Urinary bladder (tissue), 4 donors: ENCODE results near the gene VILL. TPM values are rescaled to one million over a fixed set of nuclear protein-coding genes. Genes with fewer than 3 reads are reported as not detected.
A peak's percentile ranks its signal among the peaks of the same experiment; 100 is the strongest.

Source experiments
- DNase-seq: peaks from one replicate; pipeline ENCODE4 v3.0.0-alpha.2; 2015; ENCODE audit errors: extremely low spot score
- H3K27ac ChIP-seq: one replicate; pipeline ENCODE4 v1.5.1; 2013; ENCODE audit warnings: low read depth, mild to moderate bottlenecking, moderate library complexity
- H3K36me3 ChIP-seq: one replicate; pipeline ENCODE4 v1.6.1; 2013; ENCODE audit warnings: mild to moderate bottlenecking, moderate library complexity; ENCODE audit not compliant: insufficient read depth
- H3K4me1 ChIP-seq: one replicate; pipeline ENCODE4 v1.6.1; 2013; ENCODE audit warnings: mild to moderate bottlenecking, moderate library complexity; ENCODE audit not compliant: insufficient read depth
- H3K4me3 ChIP-seq: one replicate; pipeline ENCODE4 v1.5.1; 2013; ENCODE audit warnings: low read depth, low read length
- WGBS: extraction: QIAGEN DNeasy Blood & Tissue Kit; methylation state at CpG from one replicate; pipeline ENCODE4 v1.1.7; 2013; 5-methylcytosine and 5-hydroxymethylcytosine counted together
- polyA plus RNA-seq: library from polyadenylated mRNA; stranded (reverse); fragments of 200-250 nt; gene quantifications from one replicate; pipeline ENCODE4 v1.2.3, GENCODE V29; 2013
- total RNA-seq: library from RNA; depleted of rRNA; stranded (reverse); fragments of >200 nt; gene quantifications from one replicate; pipeline ENCODE4 v1.2.3, GENCODE V29; 2014
- donor health status: healthy with polysubstance abuse.
- donor health status: healthy.

The VILL gene
- total and polyA plus RNA-seq, 2 donors = 16.0 to 17.5 TPM

DNA sequence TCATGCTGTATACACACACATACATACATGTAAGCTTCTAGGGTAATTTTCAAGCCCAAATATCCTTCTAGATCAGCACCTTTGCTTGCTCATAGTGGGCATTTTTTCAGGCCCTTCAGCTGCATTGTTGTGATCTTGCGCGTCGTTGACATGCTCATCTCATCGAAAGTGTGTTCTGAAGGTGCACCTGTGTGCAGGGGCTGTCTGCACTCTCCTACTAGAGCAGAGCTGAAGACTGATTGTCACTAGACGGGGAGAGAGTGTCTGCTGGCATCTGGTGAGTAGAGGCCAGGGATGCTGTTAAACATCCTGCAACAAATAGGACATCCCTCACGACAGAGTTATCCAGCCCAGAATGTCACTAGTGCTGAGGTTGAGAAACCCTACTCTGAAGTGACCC, 35.7 kb upstream of the VILL start:
- 96% methylated on average over 6 of the region's 6 CpGs for WGBS
- Histone ChIP-seq H3K27ac (no peak overlapping the region), H3K4me1 (no peaks in the 10 kb centered on the region), H3K36me3 (no peaks in the 10 kb centered on the region), H3K4me3 (no peak overlapping the region)
- no peak for DNase-seq

- Histone ChIP-seq H3K36me3 (no peaks in the 10 kb centered on the region), H3K4me1 (no peaks in the 10 kb centered on the region), H3K4me3 (no peak overlapping the region), H3K27ac (no peak overlapping the region)
- WGBS = 57% methylated on average over 3 of the region's 3 CpGs
- no peak for DNase-seq
Measured at GRCh38 chr3:37955918-37956707, 34.5 kb upstream of the VILL start.

GRCh38 chr3:37956723-37957538, 33.7 kb upstream of the VILL start:
- Histone ChIP-seq H3K4me3 (no peak overlapping the region), H3K27ac (peak overlapping the region; percentile 58)
- DNase-seq = no peak

GRCh38 chr3:37957539-37957936, 33.0 kb upstream of the VILL start:
- Histone ChIP-seq H3K27ac (peak overlapping the region; percentile 58), H3K4me1 (peaks cover 4% of the 10 kb centered on the region), H3K4me3 (no peak overlapping the region), H3K36me3 (no peaks in the 10 kb centered on the region)
- 64% methylated on average over 7 of the region's 7 CpGs for WGBS
- DNase-seq = no peak

More at GRCh38 chr3:37956723-37957538, 33.7 kb upstream of the VILL start:
- H3K36me3 ChIP-seq = no peaks in the 10 kb centered on the region
- peaks cover 2% of the 10 kb centered on the region for H3K4me1 ChIP-seq
- WGBS = 60% methylated on average over 2 of the region's 2 CpGs

GRCh38 chr3:37961622-37962431, 28.8 kb upstream of the VILL start:
- Histone ChIP-seq H3K36me3 (no peaks in the 10 kb centered on the region), H3K4me1 (peaks cover 4% of the 10 kb centered on the region), H3K27ac (no peak overlapping the region), H3K4me3 (no peak overlapping the region)
- DNase-seq = no peak
- WGBS = 59% methylated on average over 6 of the region's 6 CpGs

DNA sequence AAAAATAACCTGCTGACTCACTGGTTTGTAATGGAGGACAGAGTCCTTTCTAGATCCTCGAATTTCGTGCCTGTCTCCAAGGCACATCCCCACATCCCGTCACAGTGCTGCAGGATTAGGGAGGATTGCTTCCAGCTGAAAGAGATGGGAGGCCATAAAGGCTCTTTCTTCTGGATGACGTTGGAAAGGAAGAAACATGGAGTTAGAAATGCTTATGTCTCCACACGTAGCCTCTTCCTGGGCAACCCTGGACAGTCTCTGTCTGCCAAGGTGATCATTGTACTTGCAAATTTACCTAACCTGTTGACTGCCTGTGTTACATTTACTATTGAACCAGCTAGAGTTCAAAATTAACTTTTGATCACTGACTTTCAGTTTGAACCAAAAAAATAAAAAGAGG, 27.6 kb upstream of the VILL start:
- WGBS = 44% methylated on average over 5 of the region's 5 CpGs
- DNase-seq = no peak
- H3K4me3 ChIP-seq = no peak overlapping the region

GRCh38 chr3:37963635-37964034, 27.0 kb upstream of the VILL start:
- Histone ChIP-seq H3K27ac (no peak overlapping the region), H3K36me3 (no peaks in the 10 kb centered on the region), H3K4me3 (no peak overlapping the region), H3K4me1 (peaks cover 4% of the 10 kb centered on the region)
- 76% methylated on average over 3 of the region's 3 CpGs for WGBS
- no peak for DNase-seq

More for the DNA sequence above, 27.6 kb upstream of the VILL start:
- Histone ChIP-seq H3K27ac (no peak overlapping the region), H3K4me1 (peaks cover 4% of the 10 kb centered on the region), H3K36me3 (no peaks in the 10 kb centered on the region)

- Histone ChIP-seq H3K27ac (no peak overlapping the region), H3K4me1 (peaks cover 4% of the 10 kb centered on the region), H3K36me3 (no peaks in the 10 kb centered on the region), H3K4me3 (no peak overlapping the region)
- 97% methylated on average over 3 of the region's 3 CpGs for WGBS
- DNase-seq = no peak
Measured at GRCh38 chr3:37964146-37964545, 26.4 kb upstream of the VILL start.

DNA sequence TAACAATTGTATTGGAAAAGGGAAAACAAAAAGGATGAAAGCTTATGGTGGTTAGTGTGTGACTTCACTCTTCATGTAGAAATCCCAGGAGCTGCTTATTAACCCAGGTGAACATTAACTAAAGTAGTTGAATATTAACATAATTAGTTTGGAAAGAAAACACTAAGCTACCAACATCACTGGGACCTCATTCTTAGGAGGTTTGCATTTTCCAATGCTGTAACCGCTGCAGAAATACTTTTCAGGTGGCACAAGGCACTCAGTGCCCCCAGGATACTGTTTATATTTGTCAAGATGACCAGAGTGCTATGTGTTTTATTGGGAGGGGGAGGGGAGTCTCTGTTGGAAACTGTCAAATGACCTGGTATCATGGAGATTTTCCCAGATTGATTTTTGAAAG, 25.9 kb upstream of the VILL start:
- H3K4me1 ChIP-seq = peaks cover 4% of the 10 kb centered on the region
- H3K27ac ChIP-seq = no peak overlapping the region
- DNase-seq = no peak
- H3K4me3 ChIP-seq = no peak overlapping the region
- no peaks in the 10 kb centered on the region for H3K36me3 ChIP-seq
- WGBS = 84% methylated on average over 1 of the region's 1 CpG

- 47% methylated on average over 7 of the region's 7 CpGs for WGBS
Measured at GRCh38 chr3:37967260-37967881, 23.2 kb upstream of the VILL start.

GRCh38 chr3:37968199-37968598, 22.4 kb upstream of the VILL start:
- Histone ChIP-seq H3K4me1 (no peaks in the 10 kb centered on the region), H3K36me3 (no peaks in the 10 kb centered on the region), H3K27ac (no peak overlapping the region), H3K4me3 (no peak overlapping the region)
- 84% methylated on average over 9 of the region's 9 CpGs for WGBS
- no peak for DNase-seq

More at GRCh38 chr3:37967260-37967881, 23.2 kb upstream of the VILL start:
- DNase-seq = no peak
- H3K4me1 ChIP-seq = no peaks in the 10 kb centered on the region
- no peak overlapping the region for H3K27ac ChIP-seq
- H3K36me3 ChIP-seq = no peaks in the 10 kb centered on the region
- H3K4me3 ChIP-seq = no peak overlapping the region

- H3K36me3 ChIP-seq = no peaks in the 10 kb centered on the region
- DNase-seq = no peak
- H3K4me3 ChIP-seq = no peak overlapping the region
- no peaks in the 10 kb centered on the region for H3K4me1 ChIP-seq
- 84% methylated on average over 15 of the region's 15 CpGs for WGBS
- no peak overlapping the region for H3K27ac ChIP-seq
Measured at GRCh38 chr3:37968813-37969595, 21.6 kb upstream of the VILL start.
